GM20000 (cell line): ENCODE results near the gene TJAP1.

Experiments used
- DNase-seq: peaks from one replicate; pipeline ENCODE4 v3.0.0; 2012; ENCODE audit warnings: low spot score
- CTCF ChIP-seq: IDR thresholded peaks from 2 replicates; pipeline ENCODE4 v1.5.1; 2012; ENCODE audit warnings: mild to moderate bottlenecking, control low read depth; ENCODE audit errors: extremely low read depth, missing control alignments

The TJAP1 gene

GRCh38 chr6:43493230-43493629 is 15.9 kb downstream of the TJAP1 start:
- no peak for TF ChIP-seq CTCF
- DNase-seq, result no peak

GRCh38 chr6:43493833-43494232 is 16.5 kb downstream of the TJAP1 start:
- TF ChIP-seq CTCF, result no peak
- DNase-seq, result no peak

GRCh38 chr6:43494321-43494720 is 17.0 kb downstream of the TJAP1 start:
- no peak for DNase-seq
- TF ChIP-seq CTCF, result no peak

GRCh38 chr6:43494766-43495165 is 17.4 kb downstream of the TJAP1 start:
- TF ChIP-seq CTCF, result no peak
- DNase-seq, result no peak

GRCh38 chr6:43495409-43495941 is 18.1 kb downstream of the TJAP1 start:
- TF ChIP-seq CTCF, result peak; percentile 10
- DNase-seq, result no peak

- peak; percentile 50 for TF ChIP-seq CTCF
- DNase-seq, result peak; percentile 54
Observed at GRCh38 chr6:43496370-43497128, 19.2 kb downstream of the TJAP1 start.

GRCh38 chr6:43497129-43497396 is 19.7 kb downstream of the TJAP1 start:
- no peak for DNase-seq
- TF ChIP-seq CTCF, result no peak
